A673 (cell line): ENCODE data around the gene C10orf90. TPM values are rescaled to one million over a fixed set of nuclear protein-coding genes. Genes with fewer than 3 reads are reported as not detected.
A peak's percentile ranks its signal among the peaks of the same experiment; 100 is the strongest.

Experiments used
- BruUV-seq: library from RNA; stranded (reverse); fragments of 400-500 nt; replicated peaks from 2 replicates; lab custom pipeline; 2021; lab: Mats Ljungman, UMichigan
- CTCF ChIA-PET: fragments of 300-600 bp; sonication (Branson Sonifier 250); formaldehyde crosslinking; loops from one replicate; lab custom pipeline; 2022; ENCODE audit warnings: antibody characterized with exemption; lab: Charles Lee
- POLR2A ChIA-PET: fragments of 300-600 bp; sonication (Branson Sonifier 250); formaldehyde crosslinking; loops from one replicate; lab custom pipeline; 2022; ENCODE audit warnings: antibody characterized with exemption; ENCODE audit not compliant: low non-redundant PET; lab: Charles Lee
- DNase-seq: peaks from one replicate; pipeline ENCODE4 v3.0.0-alpha.2; 2015; ENCODE audit warnings: low spot score
- H3K27ac ChIP-seq: fragments of 200-600 bp; sonication (generic); 2 replicates; pipeline ENCODE4 v1.5.1; 2016; ENCODE audit warnings: mixed run types, low read depth, mild to moderate bottlenecking, mixed read lengths, antibody characterized with exemption, low read length; ENCODE audit not compliant: poor library complexity, severe bottlenecking
- H3K27me3 ChIP-seq: fragments of 200-600 bp; sonication (generic); replicated peaks from 2 replicates; pipeline ENCODE4 v1.6.1; 2017; ENCODE audit warnings: mixed run types, low read depth, mild to moderate bottlenecking, mixed read lengths, antibody characterized with exemption, low read length; ENCODE audit not compliant: insufficient read depth, poor library complexity
- H3K36me3 ChIP-seq: fragments of 200-600 bp; sonication (generic); 2 replicates; pipeline ENCODE4 v1.6.1; 2016; ENCODE audit warnings: mixed run types, mild to moderate bottlenecking, mixed read lengths, antibody characterized with exemption, low read length; ENCODE audit not compliant: insufficient read depth, poor library complexity, severe bottlenecking
- H3K4me1 ChIP-seq: fragments of 200-600 bp; sonication (generic); 2 replicates; pipeline ENCODE4 v1.6.1; 2017; ENCODE audit warnings: mixed run types, mild to moderate bottlenecking, mixed read lengths, antibody characterized with exemption, low read length; ENCODE audit not compliant: insufficient read depth, poor library complexity, severe bottlenecking
- H3K4me3 ChIP-seq: fragments of 200-600 bp; sonication (generic); 2 replicates; pipeline ENCODE4 v1.5.1; 2016; ENCODE audit warnings: low read depth, mixed run types, mild to moderate bottlenecking, mixed read lengths, low read length; ENCODE audit not compliant: poor library complexity, severe bottlenecking
- H3K9me3 ChIP-seq: fragments of 200-600 bp; sonication (generic); 2 replicates; pipeline ENCODE4 v1.6.1; 2016; ENCODE audit warnings: mixed run types, low read depth, mild to moderate bottlenecking, mixed read lengths, antibody characterized with exemption, low read length; ENCODE audit not compliant: poor library complexity, severe bottlenecking
- CTCF ChIP-seq: fragments of 300-800, 200-600 bp; sonication (generic); conservative IDR thresholded peaks from 2 replicates; pipeline ENCODE4 v1.5.1; 2017; ENCODE audit warnings: low read depth, mild to moderate bottlenecking, antibody characterized with exemption, low read length, moderate library complexity, mixed read lengths
- EZH2 ChIP-seq: fragments of 200-600 bp; sonication (generic); IDR thresholded peaks from 2 replicates; pipeline ENCODE4 v1.6.1; 2017; ENCODE audit warnings: borderline replicate concordance, low read depth, mild to moderate bottlenecking, mixed read lengths, antibody characterized with exemption, low read length; ENCODE audit not compliant: poor library complexity, severe bottlenecking
- intact Hi-C: fragments of 100-400 bp; cut with micrococcal nuclease; formaldehyde crosslinking; loops from one replicate; pipeline ENCODE4 v1.10.0; 2022; ENCODE audit not compliant: unreplicated experiment
- total RNA-seq: library from RNA; stranded (reverse); gene quantifications from 2 replicates; pipeline ENCODE4 v1.2.3, GENCODE V29; 2021

Gene C10orf90
- total RNA-seq, 1 experiment from 2014 or later: not detected

- DNase-seq: no peak
- Histone ChIP-seq H3K27ac (no peak overlapping the region), H3K4me3 (no peak overlapping the region), H3K27me3 (no peaks in the 10 kb centered on the region), H3K9me3 (no peaks in the 10 kb centered on the region), H3K4me1 (peaks cover 8% of the 10 kb centered on the region), H3K36me3 (no peaks in the 10 kb centered on the region)
- no TSS peak for BruUV-seq
- TF ChIP-seq EZH2 (no peak), CTCF (no peak)
- ChIA-PET CTCF (no interaction called here), POLR2A (no interaction called here)
- intact Hi-C loops: no loop called here
Observed at GRCh38 chr10:126665207-126665606, 5.3 kb downstream of the C10orf90 start.

- peak; percentile 37 for DNase-seq
- ChIA-PET CTCF (no interaction called here), POLR2A (no interaction called here)
- no peak overlapping the region for H3K27ac ChIP-seq
- H3K27me3 ChIP-seq: no peaks in the 10 kb centered on the region
- H3K36me3 ChIP-seq: no peaks in the 10 kb centered on the region
- intact Hi-C loops: no loop called here
- BruUV-seq: no TSS peak
- no peak overlapping the region for H3K4me3 ChIP-seq
- H3K4me1 ChIP-seq: peaks cover 8% of the 10 kb centered on the region
- TF ChIP-seq EZH2 (no peak), CTCF (no peak)
- H3K9me3 ChIP-seq: no peaks in the 10 kb centered on the region
Observed at GRCh38 chr10:126663880-126664279, 6.6 kb downstream of the C10orf90 start.

- Histone ChIP-seq H3K27ac (no peak overlapping the region), H3K36me3 (no peaks in the 10 kb centered on the region), H3K9me3 (no peaks in the 10 kb centered on the region), H3K4me1 (peaks cover 8% of the 10 kb centered on the region), H3K27me3 (no peaks in the 10 kb centered on the region), H3K4me3 (no peak overlapping the region)
- BruUV-seq: no TSS peak
- CTCF ChIA-PET: no interaction called here
- no peak for TF ChIP-seq CTCF
- TF ChIP-seq EZH2: no peak
- POLR2A ChIA-PET: no interaction called here
- DNase-seq: peak; percentile 68
- intact Hi-C loops: no loop called here
Observed at GRCh38 chr10:126663328-126663727, 7.2 kb downstream of the C10orf90 start.
